Vagina (tissue), 2 donors: Measurements from ENCODE around the gene USP26. TPM values are rescaled to one million over a fixed set of nuclear protein-coding genes. Genes with fewer than 3 reads are reported as not detected.

ENCODE experiments used
- DNase-seq, 2 donors: peaks; one replicate each; pipeline ENCODE4 v3.0.0-alpha.2; 2017; ENCODE audit errors: extremely low spot score in 2 of 2
- H3K27ac ChIP-seq: fragments of 200-600 bp; sonication (generic); one replicate; pipeline ENCODE4 v1.5.1; 2019
- H3K27me3 ChIP-seq: fragments of 200-600 bp; sonication (generic); one replicate; pipeline ENCODE4 v1.5.1; 2019
- H3K36me3 ChIP-seq, 2 donors: fragments of 200-600 bp; sonication (generic); one replicate each; pipeline ENCODE4 v1.5.1; 2017 to 2019
- H3K4me1 ChIP-seq: fragments of 200-600 bp; sonication (generic); one replicate; pipeline ENCODE4 v1.5.1; 2019
- H3K4me3 ChIP-seq, 2 donors: fragments of 200-600 bp; sonication (generic); 1 replicate in 1 of 2; 2 replicates in 1 of 2; pipeline ENCODE4 v1.5.1; 2016 to 2019
- H3K9me3 ChIP-seq: fragments of 200-600 bp; sonication (generic); one replicate; pipeline ENCODE4 v1.5.1; 2019
- POLR2A ChIP-seq, 2 donors: fragments of 450-650 bp; IDR thresholded peaks; one replicate each; pipeline ENCODE4 v1.6.1; 2017; ENCODE audit warnings: antibody characterized with exemption in 2 of 2, mild to moderate bottlenecking in 2 of 2, moderate library complexity in 2 of 2
- POLR2AphosphoS5 ChIP-seq, 2 donors: sonication (generic); formaldehyde crosslinking; IDR thresholded peaks; one replicate each; pipeline ENCODE4 v1.9.0; 2017; ENCODE audit warnings: antibody characterized with exemption in 2 of 2, mild to moderate bottlenecking in 2 of 2, low read depth in 1 of 2; ENCODE audit not compliant: insufficient read depth in 1 of 2
- intact Hi-C: fragments of 100-400 bp; cut with DNase I; formaldehyde crosslinking; loops from one replicate; pipeline ENCODE4 v1.15.1; 2023
- total RNA-seq: library from RNA; depleted of rRNA; stranded (reverse); fragments of >200 nt; gene quantifications from one replicate; pipeline ENCODE4 v1.2.3, GENCODE V29; 2016
- TF ChIP-seq, protein P1 (sequence below), 3 experiments: fragments of 450-650 bp in 2 of 3; fragments of 200-600 bp in 1 of 3; sonication (generic) in 1 of 3; IDR thresholded peaks; one replicate each; pipeline ENCODE4 v1.5.1; 2017 to 2019; ENCODE audit warnings: antibody characterized with exemption in 3 of 3, mild to moderate bottlenecking in 2 of 3, moderate library complexity in 2 of 3

USP26 gene
- total RNA-seq, 1 donor from 2014 or later: not detected

GRCh38 chrX:133018229-133018628 is 78.7 kb downstream of the USP26 start:
- TF ChIP-seq, protein P1, sequence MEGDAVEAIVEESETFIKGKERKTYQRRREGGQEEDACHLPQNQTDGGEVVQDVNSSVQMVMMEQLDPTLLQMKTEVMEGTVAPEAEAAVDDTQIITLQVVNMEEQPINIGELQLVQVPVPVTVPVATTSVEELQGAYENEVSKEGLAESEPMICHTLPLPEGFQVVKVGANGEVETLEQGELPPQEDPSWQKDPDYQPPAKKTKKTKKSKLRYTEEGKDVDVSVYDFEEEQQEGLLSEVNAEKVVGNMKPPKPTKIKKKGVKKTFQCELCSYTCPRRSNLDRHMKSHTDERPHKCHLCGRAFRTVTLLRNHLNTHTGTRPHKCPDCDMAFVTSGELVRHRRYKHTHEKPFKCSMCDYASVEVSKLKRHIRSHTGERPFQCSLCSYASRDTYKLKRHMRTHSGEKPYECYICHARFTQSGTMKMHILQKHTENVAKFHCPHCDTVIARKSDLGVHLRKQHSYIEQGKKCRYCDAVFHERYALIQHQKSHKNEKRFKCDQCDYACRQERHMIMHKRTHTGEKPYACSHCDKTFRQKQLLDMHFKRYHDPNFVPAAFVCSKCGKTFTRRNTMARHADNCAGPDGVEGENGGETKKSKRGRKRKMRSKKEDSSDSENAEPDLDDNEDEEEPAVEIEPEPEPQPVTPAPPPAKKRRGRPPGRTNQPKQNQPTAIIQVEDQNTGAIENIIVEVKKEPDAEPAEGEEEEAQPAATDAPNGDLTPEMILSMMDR (IDR thresholded peaks at IDR 0.05): no peak
- TF ChIP-seq POLR2A (IDR thresholded peaks at IDR 0.05) (no peak), POLR2AphosphoS5 (IDR thresholded peaks at IDR 0.05; ENCODE audit: insufficient read depth in 1 of 2, low read depth in 1 of 2) (no peak)
- H3K27me3 ChIP-seq: no peaks in the 10 kb centered on the region
- intact Hi-C loops: no loop called here
- no peaks in the 10 kb centered on the region for H3K4me1 ChIP-seq
- H3K9me3 ChIP-seq: no peaks in the 10 kb centered on the region
- DNase-seq: no peak
- no peak overlapping the region for H3K27ac ChIP-seq
- H3K36me3 ChIP-seq: no peaks in the 10 kb centered on the region
- no peak overlapping the region for H3K4me3 ChIP-seq

DNA sequence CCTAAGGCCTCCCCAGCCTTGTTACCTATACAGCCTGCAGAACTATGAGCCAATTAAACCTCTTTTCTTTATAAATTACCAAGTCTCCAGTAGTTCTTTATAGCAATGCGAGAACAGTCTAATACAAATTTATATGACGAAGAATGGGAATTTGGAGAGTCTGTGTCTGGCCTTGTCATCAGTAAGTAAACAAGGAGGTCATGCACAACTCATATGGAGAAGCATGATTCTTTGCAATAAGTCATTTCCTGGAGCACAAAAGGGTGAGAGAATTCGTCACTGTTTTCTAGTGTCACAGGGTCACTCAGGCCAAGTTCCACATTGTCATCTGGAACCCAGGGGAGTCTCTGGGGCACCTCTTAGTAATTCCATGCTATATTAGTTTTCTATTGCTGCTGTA is 89.5 kb downstream of the USP26 start:
- TF ChIP-seq, protein P1 (IDR thresholded peaks at IDR 0.05): no peak
- TF ChIP-seq POLR2AphosphoS5 (IDR thresholded peaks at IDR 0.05; ENCODE audit: insufficient read depth in 1 of 2, low read depth in 1 of 2) (no peak), POLR2A (IDR thresholded peaks at IDR 0.05) (no peak)
- intact Hi-C loops: no loop called here
- Histone ChIP-seq H3K4me3 (no peak overlapping the region), H3K4me1 (no peaks in the 10 kb centered on the region), H3K27me3 (no peaks in the 10 kb centered on the region), H3K36me3 (no peaks in the 10 kb centered on the region), H3K27ac (no peak overlapping the region), H3K9me3 (no peaks in the 10 kb centered on the region)
- DNase-seq: no peak

- intact Hi-C loops: no loop called here
- Histone ChIP-seq H3K9me3 (no peaks in the 10 kb centered on the region), H3K4me3 (no peak overlapping the region), H3K36me3 (no peaks in the 10 kb centered on the region), H3K4me1 (no peaks in the 10 kb centered on the region), H3K27ac (no peak overlapping the region), H3K27me3 (no peaks in the 10 kb centered on the region)
- DNase-seq: no peak
- no peak for TF ChIP-seq POLR2AphosphoS5 (IDR thresholded peaks at IDR 0.05; ENCODE audit: insufficient read depth in 1 of 2, low read depth in 1 of 2)
- TF ChIP-seq, protein P1 (IDR thresholded peaks at IDR 0.05): no peak
- TF ChIP-seq POLR2A (IDR thresholded peaks at IDR 0.05): no peak
Measured at GRCh38 chrX:133005616-133006015, 91.3 kb downstream of the USP26 start.

- no peak overlapping the region for H3K27ac ChIP-seq
- no peaks in the 10 kb centered on the region for H3K9me3 ChIP-seq
Measured at GRCh38 chrX:133005042-133005441, 91.9 kb downstream of the USP26 start.

DNA sequence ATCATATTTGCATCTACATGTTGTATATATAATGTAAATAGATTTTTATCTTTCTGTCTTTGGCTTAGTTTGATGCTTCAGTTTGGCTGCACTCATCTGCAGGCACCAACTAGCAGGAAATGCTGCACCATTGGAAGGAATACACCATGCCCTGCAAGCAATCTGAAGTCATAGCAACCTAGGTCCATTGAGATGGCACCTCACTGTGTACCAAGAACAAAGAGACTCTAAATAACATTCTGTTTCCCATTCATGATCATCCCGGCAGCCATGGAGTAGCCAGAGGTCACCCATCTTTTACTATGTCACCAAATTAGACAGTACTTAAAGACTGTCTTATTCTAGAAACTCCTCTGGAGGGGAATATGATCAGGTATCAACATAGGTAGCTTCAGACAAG is 97.7 kb downstream of the USP26 start:
- no peak overlapping the region for H3K27ac ChIP-seq
- no peaks in the 10 kb centered on the region for H3K27me3 ChIP-seq
- intact Hi-C loops: no loop called here
- no peaks in the 10 kb centered on the region for H3K9me3 ChIP-seq
- no peak for DNase-seq
- H3K36me3 ChIP-seq: no peaks in the 10 kb centered on the region
- no peaks in the 10 kb centered on the region for H3K4me1 ChIP-seq
- H3K4me3 ChIP-seq: no peak overlapping the region
- TF ChIP-seq, protein P1 (IDR thresholded peaks at IDR 0.05): no peak
- TF ChIP-seq POLR2AphosphoS5 (IDR thresholded peaks at IDR 0.05; ENCODE audit: insufficient read depth in 1 of 2, low read depth in 1 of 2) (no peak), POLR2A (IDR thresholded peaks at IDR 0.05) (no peak)

More at GRCh38 chrX:133005042-133005441, 91.9 kb downstream of the USP26 start:
- Histone ChIP-seq H3K36me3 (no peaks in the 10 kb centered on the region), H3K4me1 (no peaks in the 10 kb centered on the region), H3K4me3 (no peak overlapping the region), H3K27me3 (no peaks in the 10 kb centered on the region)
- intact Hi-C loops: no loop called here
- no peak for TF ChIP-seq POLR2A (IDR thresholded peaks at IDR 0.05)
- TF ChIP-seq, protein P1 (IDR thresholded peaks at IDR 0.05): peak in 1 of 3 experiments; percentile 25
- TF ChIP-seq POLR2AphosphoS5 (IDR thresholded peaks at IDR 0.05; ENCODE audit: insufficient read depth in 1 of 2, low read depth in 1 of 2): no peak
- no peak for DNase-seq
